GM15510 (cell line): ENCODE data around the gene CPT1B.
A peak's percentile ranks its signal among the peaks of the same experiment; 100 is the strongest.

ENCODE experiments used
- POLR2A ChIP-seq: IDR thresholded peaks from 3 replicates; pipeline ENCODE4 v1.6.1; 2011; ENCODE audit warnings: borderline replicate concordance; ENCODE audit not compliant: insufficient read length; ENCODE audit errors: extremely low read depth

CPT1B gene

GRCh38 chr22:50601669-50602337 lies 23.6 kb upstream of the CPT1B start:
- no peak for TF ChIP-seq POLR2A

GRCh38 chr22:50600967-50601668 lies 22.9 kb upstream of the CPT1B start:
- TF ChIP-seq POLR2A, result no peak

- no peak for TF ChIP-seq POLR2A
Observed at GRCh38 chr22:50600538-50600937, 22.3 kb upstream of the CPT1B start, which contains the start of gene MAPK8IP2. Gene MAPK8IP2 (plus strand): TSS chr22:50600793. CDS start chr22:50600819, 26 bp downstream.

GRCh38 chr22:50599816-50600455 lies 21.7 kb upstream of the CPT1B start:
- TF ChIP-seq POLR2A, result no peak

GRCh38 chr22:50597097-50597496 lies 18.9 kb upstream of the CPT1B start:
- TF ChIP-seq POLR2A, result no peak

GRCh38 chr22:50595189-50595588 lies 17.0 kb upstream of the CPT1B start:
- no peak for TF ChIP-seq POLR2A

GRCh38 chr22:50587407-50587806 lies 9.2 kb upstream of the CPT1B start:
- no peak for TF ChIP-seq POLR2A

GRCh38 chr22:50586416-50586815 lies 8.2 kb upstream of the CPT1B start:
- TF ChIP-seq POLR2A, result no peak

- no peak for TF ChIP-seq POLR2A
Observed at GRCh38 chr22:50585781-50586180, 7.6 kb upstream of the CPT1B start.

GRCh38 chr22:50585238-50585637 lies 7.0 kb upstream of the CPT1B start:
- no peak for TF ChIP-seq POLR2A

GRCh38 chr22:50584106-50585096 lies 6.2 kb upstream of the CPT1B start:
- TF ChIP-seq POLR2A, result no peak

- TF ChIP-seq POLR2A, result no peak
Observed at GRCh38 chr22:50583294-50583861, 5.2 kb upstream of the CPT1B start.

- peak; percentile 68 for TF ChIP-seq POLR2A
Observed at GRCh38 chr22:50582493-50583293, 4.5 kb upstream of the CPT1B start, which contains the start of gene CHKB. Gene CHKB (minus strand): TSS chr22:50582849. CDS start chr22:50582781, 68 bp downstream.
